CD8-positive, alpha-beta memory T cell (primary cell): ENCODE measurements around the gene MSI2. TPM values are rescaled to one million over a fixed set of nuclear protein-coding genes. Genes with fewer than 3 reads are reported as not detected.

ENCODE experiments used
- CTCF ChIA-PET: fragments of 350-600 bp; sonication (Branson Sonifier 250); formaldehyde crosslinking; loops from one replicate; lab custom pipeline; 2021; ENCODE audit warnings: antibody characterized with exemption; lab: Charles Lee
- POLR2A ChIA-PET: fragments of 350-600 bp; sonication (Branson Sonifier 250); formaldehyde crosslinking; loops from one replicate; lab custom pipeline; 2021; ENCODE audit warnings: antibody characterized with exemption; lab: Charles Lee
- DNase-seq, 5 donors: peaks; one replicate each; pipeline versions ENCODE4 v3.0.0 to v3.0.0-alpha.2; 2020 to 2022; ENCODE audit warnings: mixed read lengths in 1 of 5
- H3K27ac ChIP-seq: one replicate; pipeline ENCODE4 v1.7.0; 2013; ENCODE audit warnings: low read depth, mild to moderate bottlenecking, low read length, moderate library complexity
- H3K27me3 ChIP-seq: 2 replicates; pipeline ENCODE4 v1.7.0; 2013; ENCODE audit warnings: low read length, mild to moderate bottlenecking; ENCODE audit not compliant: insufficient read depth, poor library complexity, severe bottlenecking
- H3K36me3 ChIP-seq: 2 replicates; pipeline ENCODE4 v1.7.0; 2013; ENCODE audit warnings: mild to moderate bottlenecking, low read length, moderate library complexity; ENCODE audit not compliant: insufficient read depth
- H3K4me1 ChIP-seq: 2 replicates; pipeline ENCODE4 v1.7.0; 2013; ENCODE audit warnings: mild to moderate bottlenecking, low read length, moderate library complexity; ENCODE audit not compliant: insufficient read depth
- H3K4me3 ChIP-seq: 2 replicates; pipeline ENCODE4 v1.7.0; 2013; ENCODE audit warnings: mild to moderate bottlenecking, low read length
- H3K9me3 ChIP-seq: 2 replicates; pipeline ENCODE4 v1.7.0; 2013; ENCODE audit warnings: mild to moderate bottlenecking, low read length
- H3K27ac Mint-ChIP-seq, 8 donors: one replicate each; pipeline ENCODE4 v1.8.0; 2020 to 2021; ENCODE audit warnings: mixed read lengths in 8 of 8, mild to moderate bottlenecking in 6 of 8, inconsistent platforms in 3 of 8, moderate library complexity in 3 of 8
- H3K27me3 Mint-ChIP-seq, 2 donors: one replicate each; pipeline ENCODE4 v1.8.0; 2020 to 2021; ENCODE audit warnings: mixed read lengths in 2 of 2, mild to moderate bottlenecking in 1 of 2, moderate library complexity in 1 of 2
- H3K36me3 Mint-ChIP-seq, 3 donors: one replicate each; pipeline ENCODE4 v1.8.0; 2020 to 2021; ENCODE audit warnings: mixed read lengths in 3 of 3, inconsistent platforms in 1 of 3, mild to moderate bottlenecking in 1 of 3
- H3K4me1 Mint-ChIP-seq, 3 donors: one replicate each; pipeline ENCODE4 v1.8.0; 2020 to 2021; ENCODE audit warnings: mixed read lengths in 3 of 3, inconsistent platforms in 1 of 3, mild to moderate bottlenecking in 1 of 3
- H3K4me3 Mint-ChIP-seq, 7 donors: one replicate each; pipeline ENCODE4 v1.8.0; 2020 to 2021; ENCODE audit warnings: mixed read lengths in 7 of 7, mild to moderate bottlenecking in 6 of 7, moderate library complexity in 4 of 7, inconsistent platforms in 2 of 7
- H3K9me3 Mint-ChIP-seq, 5 donors: one replicate each; pipeline ENCODE4 v1.8.0; 2020 to 2022; ENCODE audit warnings: mixed read lengths in 5 of 5, mild to moderate bottlenecking in 3 of 5, moderate library complexity in 2 of 5, inconsistent platforms in 1 of 5
- polyA plus RNA-seq: library from polyadenylated mRNA; unstranded; fragments of 300-500 nt; fragmentation: Illumina TruSeq; gene quantifications from one replicate; pipeline ENCODE4 v1.2.3, GENCODE V29; 2021
- total RNA-seq, 2 experiments: library from RNA; stranded (reverse); gene quantifications; one replicate each; pipeline ENCODE4 v1.2.3, GENCODE V29; 2021

MSI2 gene
- total and polyA plus RNA-seq, 3 experiments from 2014 or later = 2.3 to 58.0 (median 57.1) TPM

- Mint-ChIP-seq H3K4me1 (peaks cover 9 to 22% (median 18%) of the 10 kb centered on the region in 3 donors), H3K36me3 (peaks cover under 1 to 19% (median 3%) of the 10 kb centered on the region in 3 donors), H3K27me3 (no peaks in the 10 kb centered on the region), H3K9me3 (no peaks in the 10 kb centered on the region), H3K4me3 (peak overlapping the region in 1 of 7 donors; percentile 67), H3K27ac (peak overlapping the region in 6 of 8 donors; percentile 35 to 69 (median 58))
- Histone ChIP-seq H3K27me3 (no peaks in the 10 kb centered on the region), H3K27ac (no peak overlapping the region), H3K9me3 (no peaks in the 10 kb centered on the region), H3K36me3 (no peaks in the 10 kb centered on the region), H3K4me1 (no peaks in the 10 kb centered on the region), H3K4me3 (no peak overlapping the region)
- DNase-seq = peak in 3 of 5 donors; percentile 17 to 40 (median 30)
- POLR2A ChIA-PET = no interaction called here
- CTCF ChIA-PET = interaction anchor here (2.5 kb wide), 1 partner anchor 9 kb away, joined by 12 read pairs; no protein-coding TSS in a partner anchor
Observed at GRCh38 chr17:57662644-57663308, 406.5 kb downstream of the MSI2 start.

DNA sequence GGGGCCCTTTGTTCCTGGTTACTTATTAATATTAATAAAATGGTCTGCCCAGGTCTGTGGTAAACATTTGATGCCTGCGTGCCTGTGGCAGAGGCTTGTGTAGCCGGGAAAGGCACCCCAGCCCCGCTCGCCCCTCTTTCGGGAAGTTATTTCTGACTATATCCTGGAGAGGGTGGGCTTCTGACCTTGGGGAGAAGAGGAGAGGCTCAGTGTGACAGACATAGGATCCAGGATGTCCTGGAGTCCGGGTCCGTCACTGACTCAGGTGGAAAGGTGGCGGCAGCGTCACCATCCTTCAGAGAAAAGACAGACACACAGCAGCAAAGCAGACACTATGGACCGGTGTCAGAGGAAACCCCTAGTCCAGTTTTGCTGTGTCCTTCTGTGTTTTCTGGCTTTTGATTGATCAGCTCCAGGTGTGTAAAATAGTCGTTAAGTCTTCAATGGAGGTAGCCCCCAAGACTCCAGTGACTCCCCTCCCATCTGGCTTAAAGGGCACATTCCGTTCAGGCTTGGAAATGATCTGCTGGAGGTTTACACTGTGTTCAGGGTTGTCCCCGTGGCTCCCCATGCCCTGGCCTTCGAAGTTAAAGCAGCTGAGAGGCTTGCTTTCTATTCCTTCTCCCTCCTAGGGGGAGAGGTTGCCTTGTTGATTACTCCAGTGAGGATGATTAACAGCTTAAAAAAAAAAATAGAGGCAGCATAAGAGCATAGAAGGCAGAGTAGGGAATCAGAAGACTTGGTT lies 407.2 kb downstream of the MSI2 start:
- H3K36me3 ChIP-seq = no peaks in the 10 kb centered on the region
- Mint-ChIP-seq H3K36me3 (peaks cover 0 to 16% (median 3%) of the 10 kb centered on the region in 3 donors), H3K27me3 (no peaks in the 10 kb centered on the region), H3K4me1 (peaks cover 9 to 29% (median 21%) of the 10 kb centered on the region in 3 donors), H3K9me3 (no peaks in the 10 kb centered on the region), H3K4me3 (no peak overlapping the region), H3K27ac (peak overlapping the region in 6 of 8 donors; percentile 6 to 61 (median 38))
- H3K9me3 ChIP-seq = no peaks in the 10 kb centered on the region
- H3K4me1 ChIP-seq = no peaks in the 10 kb centered on the region
- no peaks in the 10 kb centered on the region for H3K27me3 ChIP-seq
- no peak overlapping the region for H3K27ac ChIP-seq
- ChIA-PET POLR2A (no interaction called here), CTCF (interaction anchor here (2.5 kb wide), 1 partner anchor 8 kb away, joined by 12 read pairs; no protein-coding TSS in a partner anchor)
- no peak overlapping the region for H3K4me3 ChIP-seq
- no peak for DNase-seq

GRCh38 chr17:57665128-57665527 lies 408.8 kb downstream of the MSI2 start:
- Histone ChIP-seq H3K36me3 (no peaks in the 10 kb centered on the region), H3K4me1 (no peaks in the 10 kb centered on the region), H3K27me3 (no peaks in the 10 kb centered on the region), H3K9me3 (no peaks in the 10 kb centered on the region), H3K27ac (no peak overlapping the region), H3K4me3 (no peak overlapping the region)
- Mint-ChIP-seq H3K27ac (peak overlapping the region in 6 of 8 donors; percentile 46 to 91 (median 67)), H3K9me3 (no peaks in the 10 kb centered on the region), H3K4me3 (no peak overlapping the region), H3K27me3 (peaks cover 0 to under 1% of the 10 kb centered on the region in 2 donors), H3K36me3 (peaks cover 0 to 10% (median 3%) of the 10 kb centered on the region in 3 donors), H3K4me1 (peaks cover 17 to 38% (median 24%) of the 10 kb centered on the region in 3 donors)
- no peak for DNase-seq
- POLR2A ChIA-PET = no interaction called here
- CTCF ChIA-PET = no interaction called here

DNA sequence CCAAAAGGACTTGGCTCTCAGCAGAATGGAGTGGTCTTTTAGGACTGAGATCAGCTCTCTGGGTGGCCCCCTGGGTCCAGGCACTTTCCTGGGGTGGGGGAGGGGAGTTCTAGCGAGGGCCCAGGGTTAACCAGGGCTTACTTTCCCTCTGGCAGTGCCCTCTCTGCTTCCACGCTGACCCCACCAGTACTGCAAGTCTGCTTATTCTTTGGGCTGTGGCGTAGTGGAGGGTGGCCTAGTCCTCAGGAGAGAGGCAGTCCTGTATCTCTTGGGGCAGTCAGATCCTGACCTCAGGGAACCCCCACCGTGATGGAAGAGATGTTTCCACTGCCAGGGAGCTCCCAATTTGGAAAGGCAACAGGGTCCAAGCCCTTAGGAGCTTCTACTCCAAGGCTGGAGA lies 409.4 kb downstream of the MSI2 start:
- no peak overlapping the region for H3K27ac ChIP-seq
- H3K27me3 Mint-ChIP-seq = peaks cover 0 to 1% of the 10 kb centered on the region in 2 donors
- H3K27ac Mint-ChIP-seq = peak overlapping the region in 7 of 8 donors; percentile 47 to 97 (median 70)
- H3K9me3 ChIP-seq = no peaks in the 10 kb centered on the region
- no peak overlapping the region for H3K4me3 Mint-ChIP-seq
- H3K4me3 ChIP-seq = no peak overlapping the region
- CTCF ChIA-PET = interaction anchor here (1.0 kb wide), 1 partner anchor 68 kb away, joined by 3 read pairs; no protein-coding TSS in a partner anchor
- POLR2A ChIA-PET = no interaction called here
- H3K27me3 ChIP-seq = no peaks in the 10 kb centered on the region
- H3K4me1 Mint-ChIP-seq = peaks cover 23 to 43% (median 26%) of the 10 kb centered on the region in 3 donors
- H3K4me1 ChIP-seq = peaks cover 3% of the 10 kb centered on the region
- peaks cover 0 to 6% (median 3%) of the 10 kb centered on the region in 3 donors for H3K36me3 Mint-ChIP-seq
- no peak for DNase-seq
- H3K9me3 Mint-ChIP-seq = no peaks in the 10 kb centered on the region
- H3K36me3 ChIP-seq = no peaks in the 10 kb centered on the region

GRCh38 chr17:57666201-57666870 lies 410.0 kb downstream of the MSI2 start:
- Histone ChIP-seq H3K36me3 (no peaks in the 10 kb centered on the region), H3K4me3 (no peak overlapping the region), H3K27ac (no peak overlapping the region), H3K27me3 (no peaks in the 10 kb centered on the region), H3K9me3 (no peaks in the 10 kb centered on the region), H3K4me1 (peaks cover 9% of the 10 kb centered on the region)
- no peaks in the 10 kb centered on the region for H3K9me3 Mint-ChIP-seq
- peaks cover 0 to 6% (median 3%) of the 10 kb centered on the region in 3 donors for H3K36me3 Mint-ChIP-seq
- peaks cover 0 to 1% of the 10 kb centered on the region in 2 donors for H3K27me3 Mint-ChIP-seq
- DNase-seq = no peak
- ChIA-PET POLR2A (no interaction called here), CTCF (interaction anchor here (0.5 to 1.0 kb wide), 2 partner anchors 21 to 68 kb away, joined by 3 read pairs; no protein-coding TSS in a partner anchor)
- H3K27ac Mint-ChIP-seq = peak overlapping the region in 7 of 8 donors; percentile 47 to 97 (median 70)
- H3K4me1 Mint-ChIP-seq = peaks cover 30 to 50% (median 32%) of the 10 kb centered on the region in 3 donors
- H3K4me3 Mint-ChIP-seq = no peak overlapping the region

- H3K27me3 Mint-ChIP-seq = peaks cover 0 to 1% of the 10 kb centered on the region in 2 donors
- peaks cover 36 to 56% (median 37%) of the 10 kb centered on the region in 3 donors for H3K4me1 Mint-ChIP-seq
- no peaks in the 10 kb centered on the region for H3K27me3 ChIP-seq
- H3K4me3 Mint-ChIP-seq = no peak overlapping the region
- no peak overlapping the region for H3K27ac ChIP-seq
- DNase-seq = no peak
- ChIA-PET POLR2A (no interaction called here), CTCF (no interaction called here)
- H3K4me1 ChIP-seq = peaks cover 15% of the 10 kb centered on the region
- no peak overlapping the region for H3K4me3 ChIP-seq
- peaks cover 0 to 6% (median 3%) of the 10 kb centered on the region in 3 donors for H3K36me3 Mint-ChIP-seq
- no peaks in the 10 kb centered on the region for H3K36me3 ChIP-seq
- H3K27ac Mint-ChIP-seq = peak overlapping the region; percentile 43 to 97 (median 66)
- H3K9me3 Mint-ChIP-seq = no peaks in the 10 kb centered on the region
- no peaks in the 10 kb centered on the region for H3K9me3 ChIP-seq
Observed at GRCh38 chr17:57666946-57667345, 410.6 kb downstream of the MSI2 start.

- H3K36me3 ChIP-seq = no peaks in the 10 kb centered on the region
- no peaks in the 10 kb centered on the region for H3K9me3 Mint-ChIP-seq
- H3K36me3 Mint-ChIP-seq = peaks cover 0 to 6% (median 3%) of the 10 kb centered on the region in 3 donors
- no peak overlapping the region for H3K27ac ChIP-seq
- no peak for DNase-seq
- ChIA-PET CTCF (no interaction called here), POLR2A (no interaction called here)
- peaks cover 41 to 61% (median 43%) of the 10 kb centered on the region in 3 donors for H3K4me1 Mint-ChIP-seq
- no peaks in the 10 kb centered on the region for H3K9me3 ChIP-seq
- H3K27ac Mint-ChIP-seq = peak overlapping the region in 6 of 8 donors; percentile 60 to 97 (median 89)
- no peak overlapping the region for H3K4me3 ChIP-seq
- peaks cover 0 to 1% of the 10 kb centered on the region in 2 donors for H3K27me3 Mint-ChIP-seq
- peaks cover 20% of the 10 kb centered on the region for H3K4me1 ChIP-seq
- H3K4me3 Mint-ChIP-seq = no peak overlapping the region
- H3K27me3 ChIP-seq = no peaks in the 10 kb centered on the region
Observed at GRCh38 chr17:57667461-57667923, 411.2 kb downstream of the MSI2 start.
